HG03139 (cell line): ENCODE results near the gene TTC36.

ENCODE experiments used
- ATAC-seq: cut with Tn5 transposase; IDR thresholded peaks from one replicate; pipeline ENCODE4 v1.9.1; 2021; ENCODE audit not compliant: unreplicated experiment

Gene TTC36

DNA sequence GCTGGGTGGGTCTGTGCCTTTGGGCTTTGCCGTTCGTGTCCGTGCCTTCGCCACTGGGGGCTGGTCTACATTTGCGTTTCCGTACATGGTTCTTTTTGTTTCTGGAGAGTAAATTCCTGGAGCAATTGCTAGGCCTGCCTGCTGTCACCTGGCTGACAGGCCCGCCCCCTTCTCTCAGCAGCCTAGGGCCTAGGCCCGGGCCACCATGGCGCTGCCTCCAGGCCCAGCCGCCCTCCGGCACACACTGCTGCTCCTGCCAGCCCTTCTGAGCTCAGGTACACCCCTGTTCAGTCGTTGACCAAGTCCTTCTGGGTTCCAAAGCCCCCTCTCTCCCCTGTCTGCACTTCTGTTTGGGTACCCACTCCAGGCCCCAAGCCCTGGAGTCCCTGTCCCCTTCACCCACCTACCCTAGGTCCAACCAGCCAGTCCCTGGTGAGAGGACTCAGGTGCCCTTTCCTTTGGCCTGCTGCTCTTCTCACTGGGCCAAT is 4.4 kb downstream of the TTC36 start:
- ATAC-seq, result no peak

DNA sequence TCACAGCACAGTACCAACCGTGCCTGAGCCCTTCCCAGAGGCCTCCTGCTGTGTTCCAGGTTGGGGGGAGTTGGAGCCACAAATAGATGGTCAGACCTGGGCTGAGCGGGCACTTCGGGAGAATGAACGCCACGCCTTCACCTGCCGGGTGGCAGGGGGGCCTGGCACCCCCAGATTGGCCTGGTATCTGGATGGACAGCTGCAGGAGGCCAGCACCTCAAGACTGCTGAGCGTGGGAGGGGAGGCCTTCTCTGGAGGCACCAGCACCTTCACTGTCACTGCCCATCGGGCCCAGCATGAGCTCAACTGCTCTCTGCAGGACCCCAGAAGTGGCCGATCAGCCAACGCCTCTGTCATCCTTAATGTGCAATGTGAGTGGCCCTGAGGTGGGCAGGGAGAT is 4.8 kb downstream of the TTC36 start:
- ATAC-seq, result no peak

DNA sequence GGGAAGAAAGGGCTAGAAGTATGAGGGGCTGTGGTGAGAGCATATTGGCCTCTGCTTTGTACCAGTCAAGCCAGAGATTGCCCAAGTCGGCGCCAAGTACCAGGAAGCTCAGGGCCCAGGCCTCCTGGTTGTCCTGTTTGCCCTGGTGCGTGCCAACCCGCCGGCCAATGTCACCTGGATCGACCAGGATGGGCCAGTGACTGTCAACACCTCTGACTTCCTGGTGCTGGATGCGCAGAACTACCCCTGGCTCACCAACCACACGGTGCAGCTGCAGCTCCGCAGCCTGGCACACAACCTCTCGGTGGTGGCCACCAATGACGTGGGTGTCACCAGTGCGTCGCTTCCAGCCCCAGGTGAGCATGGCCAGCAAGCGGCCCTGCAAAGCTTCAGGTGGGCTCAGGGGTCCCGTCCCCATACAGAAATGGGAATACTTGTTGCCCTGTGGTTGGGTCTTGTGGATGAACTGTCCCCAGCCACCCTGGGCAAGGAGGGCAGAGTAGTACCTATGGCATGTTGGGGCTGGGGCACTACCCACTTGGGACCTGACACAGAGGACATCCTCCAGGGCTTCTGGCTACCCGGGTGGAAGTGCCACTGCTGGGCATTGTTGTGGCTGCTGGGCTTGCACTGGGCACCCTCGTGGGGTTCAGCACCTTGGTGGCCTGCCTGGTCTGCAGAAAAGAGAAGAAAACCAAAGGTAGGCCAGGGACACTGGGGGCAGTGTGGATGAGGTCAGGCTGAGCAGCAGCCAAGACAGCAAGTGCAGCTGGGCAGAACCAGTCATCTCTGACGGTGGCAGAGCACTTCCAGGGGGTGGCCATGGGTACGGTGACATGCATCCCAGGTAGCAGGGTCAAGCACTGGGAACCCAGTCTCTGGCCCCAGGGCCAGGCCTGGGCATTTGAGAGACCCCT is 5.8 kb downstream of the TTC36 start:
- no peak for ATAC-seq

DNA sequence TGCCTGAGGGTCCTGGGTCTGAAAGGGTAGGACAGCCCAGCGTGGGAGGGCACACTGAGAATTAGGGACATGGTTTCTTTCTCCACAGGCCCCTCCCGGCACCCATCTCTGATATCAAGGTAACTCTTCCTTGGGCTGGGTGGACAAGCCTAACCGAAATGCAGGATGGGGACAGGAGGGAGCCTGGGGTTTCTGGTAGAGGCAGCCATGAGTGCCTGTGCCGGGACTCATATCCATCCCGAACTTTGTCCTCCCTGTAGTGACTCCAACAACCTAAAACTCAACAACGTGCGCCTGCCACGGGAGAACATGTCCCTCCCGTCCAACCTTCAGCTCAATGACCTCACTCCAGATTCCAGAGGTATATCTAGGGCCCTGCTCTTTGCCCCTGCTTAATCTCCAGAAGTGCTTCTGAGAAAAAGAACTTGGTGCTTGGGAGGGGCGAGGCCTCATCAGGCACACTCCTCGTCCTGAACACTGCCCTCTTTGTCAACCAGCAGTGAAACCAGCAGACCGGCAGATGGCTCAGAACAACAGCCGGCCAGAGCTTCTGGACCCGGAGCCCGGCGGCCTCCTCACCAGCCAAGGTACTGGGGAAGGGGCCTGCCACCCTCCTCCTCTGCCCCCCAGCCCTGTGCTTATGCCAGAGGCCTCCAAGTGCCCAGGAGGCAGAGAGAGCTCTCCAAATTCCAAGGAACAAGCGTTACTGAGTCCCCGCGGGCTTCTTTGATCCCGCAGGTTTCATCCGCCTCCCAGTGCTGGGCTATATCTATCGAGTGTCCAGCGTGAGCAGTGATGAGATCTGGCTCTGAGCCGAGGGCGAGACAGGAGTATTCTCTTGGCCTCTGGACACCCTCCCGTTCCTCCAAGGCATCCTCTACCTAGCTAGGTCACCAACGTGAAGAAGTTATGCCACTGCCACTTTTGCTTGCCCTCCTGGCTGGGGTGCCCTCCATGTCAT is 6.8 kb downstream of the TTC36 start:
- no peak for ATAC-seq

DNA sequence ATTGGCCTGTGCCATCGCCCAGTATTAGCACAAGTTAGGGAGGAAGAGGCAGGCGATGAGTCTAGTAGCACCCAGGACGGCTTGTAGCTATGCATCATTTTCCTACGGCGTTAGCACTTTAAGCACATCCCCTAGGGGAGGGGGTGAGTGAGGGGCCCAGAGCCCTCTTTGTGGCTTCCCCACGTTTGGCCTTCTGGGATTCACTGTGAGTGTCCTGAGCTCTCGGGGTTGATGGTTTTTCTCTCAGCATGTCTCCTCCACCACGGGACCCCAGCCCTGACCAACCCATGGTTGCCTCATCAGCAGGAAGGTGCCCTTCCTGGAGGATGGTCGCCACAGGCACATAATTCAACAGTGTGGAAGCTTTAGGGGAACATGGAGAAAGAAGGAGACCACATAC is 8.0 kb downstream of the TTC36 start:
- ATAC-seq, result no peak

DNA sequence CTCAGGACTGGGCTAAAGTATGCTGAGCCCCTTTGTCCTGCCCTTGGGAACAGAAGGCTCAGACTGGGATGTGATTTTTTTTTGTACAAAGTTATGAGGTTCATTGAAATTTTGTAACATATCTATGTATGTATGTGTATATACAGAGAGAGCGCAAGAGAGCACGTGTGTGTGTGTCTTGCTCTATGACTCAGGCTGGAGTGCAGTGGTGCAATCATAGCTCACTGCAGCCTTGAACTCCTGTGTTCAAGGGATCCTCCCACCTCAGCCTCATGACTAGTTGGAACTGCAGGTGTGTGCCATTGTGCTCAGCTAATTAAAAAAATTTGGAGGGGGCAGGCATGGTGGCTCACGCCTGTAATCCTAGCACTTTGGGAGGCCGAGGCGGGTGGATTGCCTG is 9.5 kb downstream of the TTC36 start:
- no peak for ATAC-seq

DNA sequence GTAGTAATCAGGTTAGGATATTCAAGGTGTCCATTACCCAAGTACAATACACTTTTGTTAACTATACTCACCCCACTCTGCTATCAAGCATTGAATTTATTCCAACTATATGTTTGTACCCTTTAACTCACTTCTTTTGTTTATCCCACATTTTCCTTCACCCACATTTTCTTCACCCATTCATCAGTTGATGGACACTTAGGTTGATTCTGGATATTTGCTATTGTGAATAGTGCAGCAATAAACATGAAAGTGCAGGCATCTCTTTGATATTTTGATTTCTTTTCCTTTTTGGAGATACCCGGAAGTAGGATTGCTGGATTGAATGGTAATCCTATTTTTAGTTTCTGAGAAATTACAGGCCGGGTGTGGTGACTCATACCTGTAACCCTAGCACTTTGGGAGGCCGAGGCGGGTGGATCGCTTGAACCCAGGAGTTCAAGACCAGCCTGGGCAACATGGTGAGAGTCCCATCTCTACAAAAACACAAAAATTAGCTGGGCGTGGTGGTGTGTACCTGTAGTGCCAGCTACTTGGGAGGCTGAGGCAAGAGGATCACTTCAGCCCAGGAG is 10.2 kb downstream of the TTC36 start:
- no peak for ATAC-seq

DNA sequence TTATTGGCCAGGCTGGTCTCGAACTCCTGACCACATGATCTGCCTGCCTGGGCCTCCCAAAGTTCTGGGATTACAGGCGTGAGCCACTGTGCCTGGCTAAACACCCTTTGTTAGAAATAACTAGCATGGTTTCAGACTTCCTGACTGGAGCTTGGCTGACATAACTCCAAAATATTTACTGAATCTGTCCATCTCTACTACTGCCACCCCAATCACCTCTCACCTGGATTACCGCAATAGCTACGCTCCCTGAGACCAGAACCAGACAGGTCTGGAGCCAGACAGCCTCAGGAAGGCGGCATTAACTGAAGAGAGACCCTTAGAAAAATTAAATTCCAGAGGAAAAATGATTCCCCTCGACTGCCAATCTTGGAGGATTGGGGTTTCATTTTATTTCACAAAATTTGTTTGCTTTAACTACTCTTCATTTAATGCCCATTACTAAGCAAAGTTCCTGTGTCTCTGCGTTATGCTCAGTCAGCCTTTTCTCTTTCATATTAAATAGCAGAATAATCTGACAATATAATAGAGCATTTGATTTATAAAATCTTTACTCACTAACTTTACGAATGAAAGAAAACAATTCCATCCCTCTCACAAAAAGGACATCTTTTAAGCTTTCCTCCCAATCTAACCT is 16.9 kb downstream of the TTC36 start:
- no peak for ATAC-seq

DNA sequence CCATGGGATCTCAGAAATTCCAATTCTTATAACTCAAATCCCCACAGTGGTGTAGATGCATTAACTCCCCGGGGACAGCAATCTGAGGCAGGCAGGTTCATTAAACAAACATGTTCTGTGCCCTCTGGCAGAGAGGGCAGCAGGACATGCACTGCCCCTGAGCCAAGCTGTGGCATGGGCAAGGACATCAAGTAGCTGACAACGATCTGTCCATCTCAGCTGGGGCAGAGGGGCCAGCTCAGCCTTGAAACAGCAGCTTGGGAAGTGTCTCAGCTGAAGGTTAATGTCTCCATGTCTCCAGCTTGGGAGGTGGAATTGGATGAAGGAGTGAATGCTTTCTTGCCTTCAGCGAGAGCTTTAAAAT is 17.4 kb downstream of the TTC36 start:
- no peak for ATAC-seq

DNA sequence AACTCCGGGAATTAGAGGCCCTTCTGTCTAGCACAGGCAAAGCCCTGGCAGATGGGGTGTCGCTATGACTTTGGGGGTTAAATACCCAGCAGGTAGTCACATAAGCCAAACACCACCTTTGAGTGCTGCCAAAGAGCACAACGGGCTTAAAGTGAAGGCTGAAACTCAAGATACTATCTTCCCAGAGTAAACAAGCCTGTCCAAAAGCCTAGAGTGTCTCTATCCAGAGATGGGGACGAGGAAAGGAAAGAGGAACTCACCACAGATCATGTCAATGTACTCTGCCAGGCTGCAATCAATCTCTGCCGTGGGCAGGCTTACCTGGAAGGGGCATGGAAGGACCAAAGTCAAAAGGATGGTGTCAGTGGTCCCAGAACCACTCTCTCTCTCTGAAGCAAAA is 18.3 kb downstream of the TTC36 start:
- ATAC-seq, result no peak

DNA sequence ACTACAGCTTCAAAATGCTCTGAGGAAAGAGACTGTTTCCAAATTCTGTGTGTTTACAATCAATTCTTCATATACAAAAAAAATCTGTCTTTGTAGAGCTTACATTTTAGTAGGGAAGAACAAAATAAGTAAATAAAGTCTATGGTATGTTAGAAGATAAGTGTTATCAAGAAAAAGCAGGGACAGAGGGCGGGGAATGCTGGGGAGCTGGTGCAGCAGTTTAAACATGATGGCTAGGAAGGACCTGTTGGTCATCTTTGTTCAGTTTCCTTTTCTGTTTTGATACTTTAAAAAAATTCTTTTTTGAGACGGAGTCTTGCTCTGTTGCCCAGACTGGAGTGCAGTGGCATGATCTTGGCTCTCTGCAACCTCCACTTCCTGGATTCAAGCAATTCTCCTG is 19.9 kb downstream of the TTC36 start:
- ATAC-seq, result no peak

DNA sequence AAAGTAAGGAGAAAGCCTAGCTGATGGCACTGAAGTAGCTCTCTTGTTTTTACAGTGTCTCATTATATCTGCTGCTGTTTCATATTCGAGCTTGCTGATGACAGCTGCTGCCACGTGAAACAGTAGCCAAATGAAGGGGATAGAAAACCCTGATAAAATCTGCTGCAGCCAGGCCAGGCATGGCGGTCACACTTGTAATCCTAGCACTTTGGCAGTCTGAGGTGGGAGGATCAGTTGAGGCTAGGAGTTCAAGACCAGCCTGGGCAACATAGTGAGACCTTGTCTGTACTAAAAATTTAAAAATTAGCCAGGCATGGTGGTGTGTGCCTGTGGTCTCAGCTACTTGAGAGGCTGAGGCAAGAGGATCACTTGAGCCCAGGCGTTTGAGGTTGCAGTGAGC is 25.1 kb downstream of the TTC36 start:
- ATAC-seq, result no peak

DNA sequence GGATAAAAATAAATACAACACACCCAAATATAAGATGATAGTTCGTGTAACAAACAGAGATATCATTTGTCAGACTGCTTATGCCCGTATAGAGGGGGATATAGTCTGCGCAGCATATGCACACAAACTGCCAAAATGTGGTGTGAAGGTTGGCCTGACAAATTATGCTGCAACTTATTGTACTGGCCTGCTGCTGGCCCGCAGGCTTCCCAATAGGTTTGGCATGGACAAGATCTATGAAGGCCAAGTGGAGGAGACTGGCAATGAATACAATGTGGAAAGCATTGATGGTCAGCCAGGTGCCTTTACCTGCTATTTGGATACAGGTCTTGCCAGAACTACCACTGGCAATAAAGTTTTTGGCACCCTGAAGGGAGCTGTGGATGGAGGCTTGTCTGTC is 33.5 kb downstream of the TTC36 start:
- no peak for ATAC-seq

DNA sequence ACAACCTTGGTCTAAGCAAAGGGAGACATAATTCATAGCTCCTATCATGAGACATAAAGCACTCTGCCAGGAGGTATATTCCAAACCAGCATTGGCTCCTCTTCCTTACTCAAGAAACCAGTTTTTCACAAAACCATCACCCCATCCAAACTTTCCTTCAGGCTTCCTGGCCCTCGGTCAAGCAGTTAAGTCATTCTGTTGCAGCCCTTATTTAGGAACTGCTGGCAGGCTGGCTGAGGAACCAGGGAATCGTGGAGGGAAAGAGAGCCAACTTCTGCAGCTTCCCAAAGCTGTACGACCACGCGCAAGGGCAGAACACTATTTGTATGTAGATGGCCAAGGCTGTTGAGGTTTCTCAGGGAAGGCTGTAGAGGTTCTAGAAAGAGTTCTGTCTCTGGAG is 37.8 kb downstream of the TTC36 start:
- ATAC-seq, result no peak

DNA sequence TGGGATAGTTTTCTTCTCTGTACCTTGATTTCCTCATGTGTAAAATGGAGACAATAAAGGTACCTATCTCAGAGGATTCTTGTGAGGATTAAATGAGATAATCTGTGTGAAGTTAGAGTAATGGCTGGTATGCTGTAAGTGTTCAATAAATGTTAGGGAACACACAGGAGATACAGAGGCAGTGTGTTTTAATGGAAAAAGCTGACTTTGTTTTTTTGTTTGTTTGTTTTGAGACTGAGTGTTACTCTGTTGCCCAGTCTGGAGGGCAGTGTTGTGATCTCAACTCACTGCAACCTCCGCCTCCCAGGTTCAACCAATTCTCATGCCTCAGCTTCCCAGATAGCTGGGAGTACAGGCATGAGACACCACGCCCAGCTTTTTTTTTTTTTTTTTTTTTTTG is 42.4 kb downstream of the TTC36 start:
- no peak for ATAC-seq

DNA sequence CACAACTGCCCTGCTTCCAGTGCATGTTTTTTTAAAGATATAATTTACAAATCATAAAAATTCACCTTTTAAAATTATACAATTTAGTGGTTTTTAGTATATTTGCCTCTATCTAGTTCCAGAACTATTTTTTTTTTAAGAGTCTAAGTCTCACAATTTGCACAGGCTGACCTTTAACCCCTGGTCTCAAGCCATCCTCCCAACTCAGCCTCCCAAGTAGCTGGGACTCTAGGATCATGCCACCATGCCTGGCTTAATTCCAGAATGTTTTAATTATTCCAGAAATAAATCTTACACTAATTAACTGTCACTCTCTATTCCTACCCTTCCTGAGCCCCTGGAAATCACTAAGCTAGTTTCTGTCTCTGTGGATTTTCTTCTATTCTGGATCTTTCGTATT is 43.5 kb downstream of the TTC36 start:
- no peak for ATAC-seq

DNA sequence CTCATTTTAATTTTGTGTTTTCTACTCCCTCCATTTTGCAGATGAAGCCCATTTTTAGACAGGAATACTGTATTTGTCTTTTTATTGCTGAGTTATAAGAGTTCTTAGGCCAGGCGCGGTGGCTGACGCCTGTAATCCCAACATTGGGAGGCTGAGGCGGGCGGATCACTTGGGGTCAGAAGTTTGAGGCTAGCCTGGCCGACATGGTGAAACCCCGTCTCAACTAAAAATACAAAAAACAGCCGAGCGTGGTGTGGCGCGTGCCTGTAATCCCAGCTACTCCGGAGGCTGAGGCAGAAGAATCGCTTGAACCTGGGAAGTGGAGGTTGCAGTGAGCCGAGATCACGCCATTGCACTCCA is 44.4 kb downstream of the TTC36 start:
- ATAC-seq, result peak; percentile 6

DNA sequence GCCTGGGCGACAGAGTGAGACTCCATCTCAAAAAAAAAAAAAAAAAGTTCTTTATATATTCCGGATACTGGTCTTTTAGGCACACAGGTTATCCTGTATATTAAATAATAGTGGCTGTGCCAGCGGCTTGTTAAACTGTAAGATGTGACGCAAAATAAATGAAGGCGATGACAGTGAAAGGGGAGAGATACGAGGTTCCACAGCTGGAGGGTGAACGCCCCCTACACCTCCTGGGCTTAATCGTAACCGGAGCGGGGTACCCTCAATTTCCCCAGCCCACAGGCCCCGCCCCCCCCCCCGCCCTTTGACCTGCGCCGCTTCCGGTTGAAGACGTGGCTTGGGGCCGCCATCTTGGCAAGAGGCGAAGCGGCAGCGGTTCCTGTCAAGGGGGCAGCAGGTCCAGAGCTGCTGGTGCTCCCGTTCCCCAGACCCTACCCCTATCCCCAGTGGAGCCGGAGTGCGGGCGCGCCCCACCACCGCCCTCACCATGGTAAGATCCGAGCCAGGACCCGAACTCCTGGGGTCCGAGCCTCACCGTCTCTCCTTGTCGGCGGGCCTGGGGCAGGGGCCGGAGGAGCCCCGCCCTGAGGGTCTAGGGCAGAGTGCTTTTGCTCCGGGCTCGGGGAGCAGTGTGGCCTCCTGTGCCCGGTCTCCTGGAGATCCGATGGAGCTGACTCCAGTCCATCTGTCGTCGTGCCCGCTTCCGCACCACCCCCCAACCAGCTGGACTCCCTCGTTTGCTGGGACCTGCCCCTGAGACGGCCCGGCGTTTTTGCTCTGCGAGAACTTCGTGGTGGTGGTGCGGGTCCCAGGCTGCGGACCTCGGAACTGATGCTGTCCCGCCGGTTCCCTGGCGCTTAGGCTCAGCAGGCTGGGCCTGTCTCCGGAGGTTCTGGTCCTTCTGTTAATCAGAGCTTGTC is 45.0 kb downstream of the TTC36 start, which contains the start of gene ARCN1:
Gene ARCN1, plus strand, starts transcription at position 349 of the 920 bp plus-strand sequence. Its CDS starts 139 bp downstream, at position 488.
- peak; percentile 55 for ATAC-seq

DNA sequence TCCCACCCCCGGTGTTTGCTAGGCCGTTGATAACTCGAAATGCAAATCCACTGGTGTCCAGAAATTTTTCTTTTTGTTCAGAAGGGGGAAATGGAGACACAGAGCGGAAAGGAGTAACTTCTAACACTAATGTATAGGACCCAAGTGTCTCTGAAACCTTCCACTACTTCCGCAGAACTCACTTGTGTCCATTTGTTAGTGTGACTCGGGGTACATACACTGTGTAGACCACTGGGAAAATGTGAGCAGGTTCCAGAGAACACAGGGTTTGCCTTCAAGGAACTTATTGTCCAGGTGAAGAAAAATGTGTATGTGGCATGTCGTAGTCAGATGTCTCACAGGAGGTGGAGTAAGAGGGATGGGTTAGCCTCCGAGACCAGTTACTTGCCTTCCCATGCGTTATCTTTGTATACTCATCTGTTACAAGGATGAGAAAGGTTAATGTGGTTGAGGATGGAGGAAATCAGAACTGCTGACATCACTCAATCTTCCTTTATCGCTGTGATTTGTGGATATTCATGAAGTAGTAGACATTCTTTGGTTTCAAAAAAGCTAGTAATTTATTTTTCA is 45.8 kb downstream of the TTC36 start:
- ATAC-seq, result peak; percentile 27

DNA sequence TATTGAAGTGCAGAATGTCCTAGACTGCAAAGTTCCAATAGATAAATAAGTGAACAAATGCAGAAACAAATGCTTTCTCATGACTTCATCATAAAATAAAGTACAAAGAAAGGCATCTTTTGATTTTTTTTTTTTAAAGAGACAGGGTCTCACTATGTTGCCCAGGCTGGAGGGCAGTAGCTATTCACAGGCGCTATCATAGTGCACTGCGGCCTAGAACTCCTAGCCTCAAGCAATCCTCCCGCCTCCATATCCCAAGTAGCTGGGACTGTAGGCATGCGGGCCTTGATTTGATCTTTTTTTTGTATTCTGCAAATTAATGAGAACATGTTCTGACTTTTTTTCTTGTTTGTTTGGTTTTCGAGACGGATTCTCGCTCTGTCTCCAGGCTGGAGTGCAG is 47.4 kb downstream of the TTC36 start:
- no peak for ATAC-seq
